GM23338 (cell line): ENCODE results near the gene ZNF532.

Source experiments
- EZH2 ChIP-seq: fragments of 200-600 bp; sonication (generic); IDR thresholded peaks from one replicate; pipeline ENCODE4 v1.8.0; 2017; ENCODE audit warnings: antibody characterized with exemption, mild to moderate bottlenecking, low read depth; ENCODE audit not compliant: unreplicated experiment
- EZH2phosphoT487 ChIP-seq: fragments of 200-600 bp; sonication (generic); IDR thresholded peaks from one replicate; pipeline ENCODE4 v1.8.1; 2018; ENCODE audit warnings: antibody characterized with exemption; ENCODE audit not compliant: unreplicated experiment
- POLR2AphosphoS5 ChIP-seq: IDR thresholded peaks from 2 replicates; pipeline ENCODE4 v1.6.1; 2016; ENCODE audit warnings: antibody characterized with exemption, low read depth
- TF ChIP-seq, protein P1 (sequence below), 2 experiments: fragments of 200-600 bp in 1 of 2; sonication (generic) in 1 of 2; conservative IDR thresholded peaks; 2 replicates each; pipeline versions ENCODE4 v1.5.1 to v1.6.1; 2016 to 2017; ENCODE audit warnings: antibody characterized with exemption in 2 of 2, low read depth in 2 of 2, mild to moderate bottlenecking in 2 of 2, moderate library complexity in 1 of 2
- TF ChIP-seq, protein P2 (sequence below): IDR thresholded peaks from one replicate; pipeline ENCODE4 v1.6.1; 2018; ENCODE audit warnings: antibody characterized with exemption; ENCODE audit not compliant: unreplicated experiment

DNA sequence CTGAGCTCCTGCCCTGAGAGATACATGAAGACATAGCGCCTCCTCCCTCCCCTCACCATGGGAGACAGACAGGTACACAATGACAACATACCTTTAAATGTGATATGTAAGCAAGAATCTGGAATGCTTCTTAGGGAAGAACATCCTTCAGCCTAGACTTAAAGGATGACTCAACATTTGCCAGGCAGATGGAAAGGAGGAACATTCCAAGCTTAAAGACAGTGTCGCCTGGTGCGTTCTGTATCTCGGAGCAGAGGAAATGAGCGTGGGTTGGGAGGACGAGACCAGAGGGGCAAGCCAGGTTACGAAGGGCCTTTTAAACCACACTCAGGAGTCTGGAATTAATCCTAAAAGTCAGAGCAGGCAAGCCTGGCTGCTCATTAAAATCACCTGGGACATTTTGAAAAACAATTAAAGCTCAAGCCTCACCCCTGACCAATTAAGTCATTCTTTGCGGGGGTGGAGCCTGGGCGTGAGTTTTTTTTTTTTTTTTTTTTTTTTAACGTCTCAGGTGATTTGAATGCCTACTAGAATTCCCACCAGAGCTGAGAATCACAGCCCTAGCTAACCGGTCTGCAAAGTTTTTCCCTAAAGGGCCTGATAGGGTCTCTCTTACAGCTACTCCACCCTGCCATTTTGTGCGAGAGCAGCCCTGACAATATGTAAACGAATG lies 143.8 kb downstream of the ZNF532 start:
- TF ChIP-seq, protein P1, sequence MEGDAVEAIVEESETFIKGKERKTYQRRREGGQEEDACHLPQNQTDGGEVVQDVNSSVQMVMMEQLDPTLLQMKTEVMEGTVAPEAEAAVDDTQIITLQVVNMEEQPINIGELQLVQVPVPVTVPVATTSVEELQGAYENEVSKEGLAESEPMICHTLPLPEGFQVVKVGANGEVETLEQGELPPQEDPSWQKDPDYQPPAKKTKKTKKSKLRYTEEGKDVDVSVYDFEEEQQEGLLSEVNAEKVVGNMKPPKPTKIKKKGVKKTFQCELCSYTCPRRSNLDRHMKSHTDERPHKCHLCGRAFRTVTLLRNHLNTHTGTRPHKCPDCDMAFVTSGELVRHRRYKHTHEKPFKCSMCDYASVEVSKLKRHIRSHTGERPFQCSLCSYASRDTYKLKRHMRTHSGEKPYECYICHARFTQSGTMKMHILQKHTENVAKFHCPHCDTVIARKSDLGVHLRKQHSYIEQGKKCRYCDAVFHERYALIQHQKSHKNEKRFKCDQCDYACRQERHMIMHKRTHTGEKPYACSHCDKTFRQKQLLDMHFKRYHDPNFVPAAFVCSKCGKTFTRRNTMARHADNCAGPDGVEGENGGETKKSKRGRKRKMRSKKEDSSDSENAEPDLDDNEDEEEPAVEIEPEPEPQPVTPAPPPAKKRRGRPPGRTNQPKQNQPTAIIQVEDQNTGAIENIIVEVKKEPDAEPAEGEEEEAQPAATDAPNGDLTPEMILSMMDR (conservative IDR thresholded peaks at IDR 0.05; ENCODE audit: low read depth in 2 of 2), result peak in 1 of 2 experiments; percentile 32; a peak in 2 of 4 replicates
- TF ChIP-seq, protein P2, sequence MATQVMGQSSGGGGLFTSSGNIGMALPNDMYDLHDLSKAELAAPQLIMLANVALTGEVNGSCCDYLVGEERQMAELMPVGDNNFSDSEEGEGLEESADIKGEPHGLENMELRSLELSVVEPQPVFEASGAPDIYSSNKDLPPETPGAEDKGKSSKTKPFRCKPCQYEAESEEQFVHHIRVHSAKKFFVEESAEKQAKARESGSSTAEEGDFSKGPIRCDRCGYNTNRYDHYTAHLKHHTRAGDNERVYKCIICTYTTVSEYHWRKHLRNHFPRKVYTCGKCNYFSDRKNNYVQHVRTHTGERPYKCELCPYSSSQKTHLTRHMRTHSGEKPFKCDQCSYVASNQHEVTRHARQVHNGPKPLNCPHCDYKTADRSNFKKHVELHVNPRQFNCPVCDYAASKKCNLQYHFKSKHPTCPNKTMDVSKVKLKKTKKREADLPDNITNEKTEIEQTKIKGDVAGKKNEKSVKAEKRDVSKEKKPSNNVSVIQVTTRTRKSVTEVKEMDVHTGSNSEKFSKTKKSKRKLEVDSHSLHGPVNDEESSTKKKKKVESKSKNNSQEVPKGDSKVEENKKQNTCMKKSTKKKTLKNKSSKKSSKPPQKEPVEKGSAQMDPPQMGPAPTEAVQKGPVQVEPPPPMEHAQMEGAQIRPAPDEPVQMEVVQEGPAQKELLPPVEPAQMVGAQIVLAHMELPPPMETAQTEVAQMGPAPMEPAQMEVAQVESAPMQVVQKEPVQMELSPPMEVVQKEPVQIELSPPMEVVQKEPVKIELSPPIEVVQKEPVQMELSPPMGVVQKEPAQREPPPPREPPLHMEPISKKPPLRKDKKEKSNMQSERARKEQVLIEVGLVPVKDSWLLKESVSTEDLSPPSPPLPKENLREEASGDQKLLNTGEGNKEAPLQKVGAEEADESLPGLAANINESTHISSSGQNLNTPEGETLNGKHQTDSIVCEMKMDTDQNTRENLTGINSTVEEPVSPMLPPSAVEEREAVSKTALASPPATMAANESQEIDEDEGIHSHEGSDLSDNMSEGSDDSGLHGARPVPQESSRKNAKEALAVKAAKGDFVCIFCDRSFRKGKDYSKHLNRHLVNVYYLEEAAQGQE, result no peak
- TF ChIP-seq EZH2 (no peak), POLR2AphosphoS5 (no peak), EZH2phosphoT487 (no peak)
